GM18870 (cell line): ENCODE data around the gene RPA1.

Source experiments
- ATAC-seq: cut with Tn5 transposase; IDR thresholded peaks from one replicate; pipeline ENCODE4 v1.9.1; 2021; ENCODE audit warnings: moderate library complexity; ENCODE audit not compliant: unreplicated experiment

RPA1 gene

DNA sequence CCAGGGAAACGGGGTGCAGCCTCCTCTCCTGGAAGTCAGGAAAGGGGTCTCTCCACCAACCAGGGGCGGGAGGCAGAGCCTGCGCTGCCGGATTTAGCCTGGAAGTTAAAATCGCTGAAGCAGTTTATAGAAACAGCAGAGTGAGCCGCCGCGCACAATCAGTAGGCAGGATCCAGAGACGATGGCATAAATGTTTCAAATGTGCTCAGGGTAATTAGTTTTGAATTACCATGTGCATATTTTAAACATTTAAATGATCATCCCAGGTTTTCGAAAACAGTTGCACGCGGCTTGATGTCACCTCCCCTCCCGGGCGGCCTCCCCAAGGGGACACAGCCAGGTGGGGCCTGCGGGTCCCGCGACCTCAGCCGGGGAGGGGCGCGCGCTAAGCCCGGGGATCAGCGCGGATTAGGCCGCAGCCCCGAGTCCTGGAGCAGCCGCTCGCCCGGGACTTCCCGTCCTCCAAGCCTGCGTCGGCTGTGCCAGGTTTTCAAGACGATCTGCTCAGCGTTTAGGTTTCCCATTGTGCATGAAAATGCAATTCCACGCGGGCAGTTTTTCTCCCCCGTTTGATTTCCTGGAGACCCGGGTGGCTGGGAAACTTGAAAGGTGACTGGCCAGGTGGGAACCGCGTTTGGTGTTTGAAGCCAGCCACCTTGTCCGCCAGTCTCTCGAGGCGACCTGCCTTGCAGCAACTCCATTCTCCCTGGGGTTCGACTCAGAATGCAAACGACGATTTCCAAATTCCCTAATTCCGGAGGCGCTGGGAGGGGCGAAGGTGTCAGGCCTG is 78.3 kb downstream of the RPA1 start:
- ATAC-seq = no peak

DNA sequence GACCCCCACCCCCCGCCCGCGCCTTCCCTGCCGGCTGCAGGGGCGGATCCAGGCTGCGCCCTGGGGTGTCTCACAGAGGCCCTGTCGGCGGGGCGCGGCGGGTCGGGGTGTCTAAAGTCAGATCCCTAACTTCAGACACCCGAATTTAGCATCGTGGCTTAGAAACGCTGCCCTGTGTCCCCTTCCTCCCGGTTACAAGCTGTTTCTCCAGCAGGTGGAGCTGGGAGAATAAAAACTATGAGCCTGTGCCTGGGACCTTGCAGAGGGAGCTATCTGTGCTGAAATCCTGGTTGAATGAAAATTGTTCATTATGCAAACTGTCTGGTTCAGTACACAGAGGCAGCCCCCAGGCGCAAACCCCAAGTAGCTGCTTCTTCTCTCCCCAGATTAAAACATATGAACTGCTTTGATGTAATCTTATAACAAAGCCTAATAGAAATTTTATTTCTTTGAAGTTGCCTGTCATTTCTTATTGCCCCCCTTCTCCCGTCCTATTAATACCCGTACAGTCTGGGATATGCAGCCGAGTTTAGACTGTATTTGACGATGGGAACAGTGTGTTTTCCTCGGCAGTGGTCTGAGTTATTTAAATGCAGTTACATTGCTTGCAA is 79.0 kb downstream of the RPA1 start:
- no peak for ATAC-seq

DNA sequence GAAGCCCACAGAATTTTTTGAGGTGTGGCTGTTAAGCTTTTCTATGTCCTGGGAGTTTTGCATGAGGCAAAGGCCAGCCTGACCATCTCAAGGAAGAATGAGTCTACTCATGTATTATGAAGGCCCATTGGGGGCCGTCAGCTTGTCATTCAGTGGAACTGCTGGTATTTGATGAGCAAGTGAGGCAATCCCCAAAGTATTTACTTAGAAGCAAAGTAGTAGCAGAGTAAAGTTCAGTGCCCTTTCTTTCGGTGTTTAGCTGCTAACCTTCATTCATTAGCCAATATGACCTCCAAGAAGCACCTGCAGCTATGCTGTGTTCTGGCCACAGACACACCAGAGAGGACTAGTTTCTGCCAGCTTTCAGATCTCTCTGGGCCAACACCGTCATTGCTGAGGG is 80.2 kb downstream of the RPA1 start:
- ATAC-seq = no peak

DNA sequence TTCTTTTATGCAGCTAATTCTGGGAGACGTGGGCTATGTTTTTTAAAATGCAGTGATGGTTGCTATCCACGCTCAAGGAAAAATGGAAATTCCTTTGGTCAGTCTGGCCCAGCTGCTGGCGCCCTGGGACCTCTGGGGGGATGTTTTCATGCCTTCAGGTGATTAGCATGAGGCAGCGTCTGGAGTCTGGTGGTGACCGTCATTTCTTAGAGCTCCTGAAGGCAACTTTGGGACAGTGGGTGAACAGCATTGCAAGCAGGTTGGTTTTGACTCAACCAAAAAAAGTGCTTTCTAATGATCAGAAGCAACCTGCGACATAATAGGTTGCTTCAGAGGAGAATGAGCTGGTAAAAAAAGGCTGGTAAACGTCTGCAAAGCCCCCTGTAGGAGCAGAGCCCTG is 82.3 kb downstream of the RPA1 start:
- no peak for ATAC-seq

DNA sequence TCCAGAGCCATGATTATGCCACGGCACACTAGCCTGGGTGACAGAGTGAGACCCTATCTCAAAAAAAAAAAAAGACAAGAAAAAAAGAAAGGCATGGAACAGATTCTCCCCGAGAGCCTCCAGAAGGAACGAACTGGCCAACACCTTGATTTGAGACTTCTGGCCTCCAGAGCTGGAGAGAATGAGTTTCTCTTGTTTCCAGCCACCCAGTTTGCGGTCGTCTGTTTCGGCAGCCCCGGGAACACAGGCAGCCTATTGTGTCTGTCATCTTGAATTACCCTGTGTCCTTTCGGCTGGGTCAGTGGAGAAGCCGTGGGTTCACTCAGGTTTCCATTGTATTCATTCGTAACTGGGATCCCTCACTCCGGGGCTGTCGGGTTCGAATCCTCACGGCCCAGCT is 83.9 kb downstream of the RPA1 start:
- ATAC-seq = no peak

DNA sequence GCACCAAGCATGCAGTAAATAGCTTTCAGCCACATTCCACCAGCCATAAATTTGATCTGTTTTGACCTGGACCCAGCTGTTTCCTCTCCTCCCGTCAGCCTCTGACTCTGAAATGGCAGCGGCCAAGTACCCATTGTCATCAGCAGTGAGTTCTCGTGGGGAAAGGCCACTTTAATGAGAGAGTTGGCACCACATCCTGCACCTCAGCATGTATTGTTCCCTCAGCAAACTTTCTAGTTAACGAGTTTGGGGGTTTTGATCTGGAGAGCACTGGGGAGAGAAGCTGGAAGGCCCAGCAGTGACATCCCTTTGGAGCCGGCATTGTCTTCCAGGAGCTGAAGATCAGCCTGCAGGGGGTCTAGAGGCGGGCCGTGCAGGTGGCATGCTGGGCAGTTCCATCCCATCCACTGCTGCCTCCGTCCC is 84.9 kb downstream of the RPA1 start:
- no peak for ATAC-seq

DNA sequence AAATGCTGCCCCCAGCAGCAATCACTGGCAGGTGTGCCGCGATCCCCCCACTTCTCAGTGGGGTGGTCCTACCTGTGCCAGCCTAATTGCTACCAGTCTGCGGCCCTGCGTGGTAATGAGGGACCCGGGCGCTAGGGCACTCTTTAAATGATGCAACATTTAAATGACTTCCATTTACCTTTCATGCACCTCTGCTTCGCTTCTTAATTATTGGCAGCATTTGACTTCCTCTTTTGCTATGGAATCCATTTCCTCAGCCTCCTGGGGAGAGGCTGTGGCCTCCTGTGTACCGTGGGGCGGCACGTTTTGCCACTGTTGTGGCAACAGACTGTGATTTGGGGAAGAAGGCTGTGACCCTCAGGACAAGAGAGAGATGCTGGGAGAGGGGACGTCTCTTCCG is 86.1 kb downstream of the RPA1 start:
- no peak for ATAC-seq

DNA sequence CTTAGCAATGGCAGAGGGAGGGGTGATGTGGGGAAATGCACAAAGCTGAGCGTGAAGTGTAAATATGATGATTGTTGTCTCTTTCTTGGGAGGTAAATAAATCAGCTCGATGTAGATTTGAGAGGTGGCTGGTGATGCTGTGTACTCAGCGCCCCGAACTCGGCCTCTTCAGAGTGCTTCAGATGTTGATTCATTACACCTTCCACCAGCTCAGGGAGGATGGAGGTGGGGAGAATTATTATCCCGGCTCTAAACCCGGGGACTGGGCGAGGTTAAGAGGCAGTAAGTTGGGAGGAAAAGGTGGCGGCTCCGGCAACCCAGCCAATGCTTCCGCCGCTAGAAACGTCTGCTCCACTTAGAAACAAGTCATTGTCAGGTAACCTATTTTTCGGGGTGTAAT is 86.5 kb downstream of the RPA1 start:
- ATAC-seq = no peak

DNA sequence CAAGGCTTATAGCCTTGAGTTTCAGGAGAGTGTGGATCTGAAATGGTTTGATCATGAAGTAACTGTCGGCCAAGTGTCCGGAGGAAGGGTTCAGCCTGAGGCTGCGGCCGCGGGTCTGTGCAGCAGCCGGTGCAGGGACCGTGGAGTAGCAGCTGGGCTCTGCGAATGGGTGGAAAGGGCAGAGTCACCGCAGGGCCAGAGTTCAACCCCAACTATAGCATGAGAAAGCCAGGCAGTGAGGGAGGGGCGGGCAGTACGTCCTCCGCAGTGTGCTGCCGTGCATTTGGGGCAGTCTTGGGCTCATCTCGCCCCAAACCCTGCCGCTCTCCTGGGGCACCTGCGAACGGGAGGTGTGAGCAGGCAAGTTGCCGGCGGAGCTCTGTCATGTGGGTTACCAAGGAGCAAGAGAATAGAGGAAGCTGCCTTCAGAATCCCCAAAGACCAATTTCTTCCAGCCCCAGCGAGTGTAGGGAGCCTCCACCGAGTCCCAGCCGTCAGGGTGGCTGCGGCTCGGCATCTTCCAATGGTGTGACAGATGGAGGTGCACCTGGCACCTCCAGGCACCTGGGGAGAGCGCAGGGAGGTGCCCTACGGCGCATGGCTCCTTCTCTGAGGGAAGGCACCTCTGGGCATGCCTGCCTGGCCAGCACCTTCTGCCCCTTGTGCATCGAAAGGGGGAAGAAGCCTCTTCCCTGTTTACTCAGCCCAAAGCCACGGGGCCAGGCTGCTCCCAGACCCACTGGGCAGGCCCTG is 87.3 kb downstream of the RPA1 start:
- no peak for ATAC-seq

DNA sequence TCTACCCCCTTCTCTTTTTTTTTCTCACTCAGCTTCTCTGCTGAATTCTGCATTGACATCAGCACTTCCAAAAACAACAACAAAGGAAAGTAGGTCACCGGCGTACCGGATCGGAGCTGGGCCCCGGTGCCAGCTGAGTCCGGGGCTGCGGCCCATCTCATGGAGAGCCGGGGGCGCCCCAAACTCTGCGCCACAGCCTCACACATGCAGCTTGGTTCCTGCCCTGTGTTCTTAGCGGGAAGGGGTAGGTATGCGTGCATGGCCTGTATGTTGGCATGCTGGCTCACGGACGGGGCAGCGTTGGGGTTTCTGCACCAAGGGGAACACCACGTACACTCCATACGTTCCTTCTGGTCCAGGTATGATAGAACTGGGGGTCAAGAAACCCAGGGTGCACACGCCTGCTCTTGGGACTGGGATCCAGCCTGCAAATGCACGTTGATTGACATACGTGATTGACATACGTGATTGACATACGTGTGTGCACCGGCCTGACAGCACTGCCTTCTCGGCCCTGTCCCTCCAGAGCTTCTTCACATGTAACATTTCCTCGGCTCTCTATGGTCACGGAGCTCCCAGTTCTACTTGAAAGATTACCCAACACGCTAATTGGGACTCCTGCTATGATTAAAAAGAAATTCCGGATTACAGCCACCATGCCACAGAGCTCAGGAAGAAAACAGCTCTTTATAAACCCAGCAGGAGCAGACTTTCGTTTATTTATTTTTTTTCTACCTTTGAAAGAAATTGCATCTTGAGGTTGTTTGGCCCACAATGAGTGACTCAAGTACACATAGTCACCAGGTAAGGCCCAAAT is 88.7 kb downstream of the RPA1 start:
- no peak for ATAC-seq

DNA sequence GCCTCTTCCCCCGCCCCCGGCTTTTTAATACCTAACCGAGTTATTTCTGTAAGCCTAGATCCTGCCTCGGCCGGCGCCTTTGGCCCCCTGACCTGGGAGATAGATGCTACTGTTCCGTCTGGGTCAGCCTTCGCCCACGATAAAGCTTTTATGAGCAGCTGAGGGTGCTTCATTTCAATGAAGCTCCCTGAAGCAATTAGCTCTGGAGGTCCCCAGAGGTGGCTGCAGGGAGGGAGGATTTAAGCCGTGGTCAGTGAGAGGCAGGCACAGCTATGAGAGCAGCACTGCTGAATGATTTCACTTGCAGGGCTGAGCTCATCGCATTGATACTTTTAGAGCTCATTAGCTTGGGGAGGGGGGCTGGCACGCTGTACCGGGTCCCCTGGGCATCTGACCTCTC is 89.4 kb downstream of the RPA1 start:
- ATAC-seq = no peak

DNA sequence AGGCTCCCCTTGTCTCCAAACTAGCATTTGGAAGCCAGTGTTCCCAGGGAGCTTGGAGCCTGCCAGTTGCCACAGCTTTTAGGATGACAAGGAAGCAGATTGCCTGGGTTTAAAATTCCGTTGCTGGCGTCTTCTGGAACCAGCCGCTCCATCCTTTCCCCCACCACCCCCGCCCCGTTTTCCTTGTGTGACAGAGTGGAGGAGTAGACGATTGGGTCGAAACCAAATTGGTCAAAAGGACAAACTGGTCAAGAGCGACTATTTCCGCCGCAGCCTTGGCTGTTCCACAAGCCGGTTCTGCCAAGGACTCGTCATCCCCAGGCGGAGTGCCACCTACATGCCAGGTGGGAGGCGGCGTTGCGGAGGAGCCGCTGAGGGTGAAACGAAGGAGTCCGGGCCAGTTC is 91.1 kb downstream of the RPA1 start:
- no peak for ATAC-seq

DNA sequence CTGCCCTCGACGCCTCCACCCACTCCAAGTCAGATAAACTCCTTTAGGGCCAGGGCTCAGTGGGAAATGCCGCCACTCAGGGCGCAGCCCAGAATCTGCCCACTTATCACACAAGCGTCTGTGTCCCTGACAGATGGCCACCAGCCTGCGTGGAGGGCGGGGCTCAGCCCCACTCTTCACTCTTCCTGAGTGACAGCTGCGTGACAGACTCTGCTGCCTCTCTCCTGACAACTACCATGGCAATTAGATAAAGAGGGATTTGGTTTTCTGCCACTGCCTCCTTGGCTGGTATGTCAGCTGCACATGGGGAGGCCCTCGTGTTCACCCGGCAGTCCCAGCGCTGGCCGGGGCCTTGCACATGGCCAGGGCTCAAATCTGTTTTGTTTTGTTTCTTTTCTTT is 99.2 kb downstream of the RPA1 start:
- ATAC-seq = no peak

DNA sequence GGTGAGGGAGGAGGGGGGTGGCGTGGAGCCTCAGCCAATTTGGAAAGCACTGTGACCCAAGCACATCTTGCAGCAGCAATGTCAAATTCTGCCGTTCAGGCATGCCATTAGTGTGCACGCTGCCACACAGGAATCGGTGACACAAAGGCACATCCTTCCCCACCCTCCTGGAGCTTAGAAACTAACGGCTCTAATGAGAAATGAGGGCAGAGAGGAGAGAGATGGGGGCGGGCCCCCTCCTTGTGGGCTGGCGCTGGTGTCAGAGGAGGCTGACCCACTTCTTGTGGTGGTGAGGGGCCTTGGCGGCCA is 100.5 kb downstream of the RPA1 start:
- no peak for ATAC-seq

DNA sequence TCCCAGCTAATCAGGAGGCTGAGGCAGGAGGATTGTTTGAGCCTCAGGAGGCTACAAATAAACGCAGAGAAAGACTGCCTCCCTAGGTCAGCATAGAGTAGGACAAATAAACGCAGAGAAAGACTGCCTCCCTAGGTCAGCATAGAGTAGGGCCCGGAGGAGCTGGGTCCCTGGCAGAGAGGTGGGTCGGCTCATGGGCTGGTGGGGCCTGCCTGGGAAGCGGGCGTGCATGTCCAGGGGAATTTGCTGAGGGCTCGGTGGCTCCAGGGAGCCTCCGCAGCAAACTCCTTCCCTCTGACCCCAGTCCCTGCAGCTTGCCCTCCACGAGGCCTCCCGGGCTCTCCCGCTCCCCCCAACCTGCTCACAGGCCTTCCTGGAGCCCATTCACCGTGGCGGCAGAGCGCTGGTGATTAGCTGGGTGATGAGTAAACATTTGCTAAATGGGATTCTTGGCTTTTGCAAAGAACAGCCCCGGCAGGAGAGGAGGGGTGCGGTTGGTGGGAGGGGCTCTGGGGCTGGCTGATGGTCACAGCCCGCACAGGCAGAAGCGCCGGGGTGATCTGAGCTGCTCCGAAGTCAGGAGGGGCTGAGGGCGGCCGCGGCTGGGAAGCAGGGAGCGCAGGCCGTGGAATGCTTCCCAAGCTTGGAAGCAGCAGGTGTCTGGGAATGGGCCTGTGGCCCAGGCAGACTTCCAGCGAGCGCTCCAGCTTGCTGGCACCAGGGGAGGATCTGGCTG is 102.2 kb downstream of the RPA1 start:
- ATAC-seq = no peak

DNA sequence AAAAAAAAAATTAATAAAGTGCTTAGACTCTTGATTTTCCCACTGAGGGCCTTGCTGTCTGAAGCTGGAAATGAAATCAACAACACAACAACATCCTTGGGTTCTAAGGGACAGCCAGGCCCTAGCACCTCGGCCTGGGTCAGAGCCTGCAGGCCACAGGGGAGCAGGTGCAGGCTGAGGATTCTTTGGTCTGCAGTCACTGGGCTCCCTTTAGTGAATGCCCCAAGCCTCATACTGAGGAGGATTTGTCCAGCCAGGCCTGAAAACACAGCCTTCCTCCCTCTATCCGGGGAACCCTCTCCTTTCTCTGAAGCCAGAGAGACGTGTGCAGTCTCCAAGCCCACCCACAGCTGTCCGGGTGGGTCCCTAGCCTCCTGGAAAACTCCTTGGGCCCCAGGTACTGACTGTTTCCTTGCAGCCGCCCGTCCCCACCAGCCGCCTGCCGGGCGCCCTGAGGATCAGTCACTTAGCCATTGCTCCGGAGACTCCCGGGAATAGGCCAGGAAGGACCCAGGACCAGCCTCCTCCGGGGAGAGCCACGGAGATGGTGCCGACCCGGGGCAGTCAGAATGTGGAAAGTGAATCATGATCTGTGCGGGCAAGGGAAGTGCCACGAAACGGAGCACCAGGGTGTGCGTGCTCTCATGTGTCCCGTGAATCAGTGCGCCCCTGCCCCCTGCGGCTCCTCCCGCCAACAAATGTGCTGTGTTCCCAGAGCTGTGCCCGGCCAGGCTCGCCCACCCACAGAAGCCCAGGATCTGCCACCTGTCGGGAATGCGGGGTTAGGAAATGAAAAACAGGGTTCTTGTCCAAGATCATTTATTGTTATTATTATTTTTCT is 104.3 kb downstream of the RPA1 start:
- ATAC-seq = no peak

DNA sequence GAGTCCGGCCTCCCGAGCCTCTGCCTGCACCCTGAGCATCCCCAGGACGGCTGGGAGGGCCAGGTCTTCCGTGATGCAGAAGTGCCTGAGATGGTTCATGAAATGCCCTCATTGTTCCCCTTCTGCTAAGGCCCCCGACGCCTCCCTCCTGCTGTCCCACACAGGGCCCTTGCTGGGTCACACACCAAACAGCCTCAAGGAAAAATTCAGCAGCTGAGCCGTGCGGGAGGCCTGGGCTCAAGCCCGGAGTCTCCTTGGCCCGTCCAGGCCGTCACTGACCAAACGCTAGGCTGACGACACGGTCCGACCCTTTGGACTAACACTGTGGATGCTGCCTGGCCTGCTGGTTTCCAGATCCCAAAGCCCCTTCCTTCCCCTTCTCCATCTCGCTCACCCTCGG is 105.1 kb downstream of the RPA1 start:
- no peak for ATAC-seq

DNA sequence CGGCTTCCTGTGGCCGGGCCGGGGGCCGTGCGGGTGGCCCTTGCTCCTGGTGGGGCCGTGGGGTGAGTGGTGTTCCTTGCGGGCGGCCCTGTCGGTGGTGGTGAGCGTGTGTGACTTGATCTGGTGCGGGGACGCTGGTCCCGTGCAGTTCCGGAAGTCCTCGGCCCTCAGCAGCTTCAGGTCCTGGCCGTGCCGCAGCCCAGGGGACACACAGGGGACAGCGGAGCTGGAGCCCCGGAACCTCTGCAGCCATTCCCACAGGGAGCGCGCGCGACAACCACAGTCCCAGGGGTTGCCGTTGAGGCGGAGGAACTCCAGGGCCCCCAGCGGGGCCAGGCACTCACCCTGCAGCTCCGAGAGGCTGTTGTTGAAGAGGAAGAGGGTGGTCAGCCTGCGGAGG is 107.0 kb downstream of the RPA1 start:
- no peak for ATAC-seq

DNA sequence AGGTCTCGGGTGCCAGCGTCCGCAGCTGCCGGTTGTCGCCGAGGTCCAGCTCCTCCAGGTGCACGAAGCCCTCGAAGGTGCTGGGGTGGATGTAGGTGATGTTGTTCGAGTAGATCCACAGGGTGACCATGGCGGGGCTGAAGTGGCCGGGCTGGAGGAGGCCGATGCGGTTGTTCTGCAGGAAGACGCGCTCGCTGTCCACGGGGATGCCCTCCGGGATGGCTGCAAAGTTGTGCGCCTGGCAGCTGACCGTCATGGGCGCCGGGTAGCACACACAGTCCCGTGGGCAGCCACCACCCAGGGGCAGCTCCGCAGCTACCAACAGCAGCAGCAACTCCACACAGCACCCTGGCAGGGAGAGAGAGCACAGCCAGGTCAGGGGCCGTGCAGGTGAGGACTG is 107.7 kb downstream of the RPA1 start:
- no peak for ATAC-seq
